GM21515 (cell line): Measurements from ENCODE around the gene VAC14.

Experiments used
- ATAC-seq: cut with Tn5 transposase; IDR thresholded peaks from one replicate; pipeline ENCODE4 v1.9.1; 2021; ENCODE audit not compliant: unreplicated experiment

VAC14 gene

GRCh38 chr16:70786020-70786755 is 14.8 kb downstream of the VAC14 start:
- no peak for ATAC-seq

- ATAC-seq: no peak
Observed at GRCh38 chr16:70784692-70785555, 16.0 kb downstream of the VAC14 start.

- ATAC-seq: no peak
Observed at GRCh38 chr16:70782237-70782636, 18.7 kb downstream of the VAC14 start.

- ATAC-seq: no peak
Observed at GRCh38 chr16:70781800-70782199, 19.2 kb downstream of the VAC14 start.

GRCh38 chr16:70780546-70780945 is 20.4 kb downstream of the VAC14 start:
- ATAC-seq: no peak

GRCh38 chr16:70779361-70779760 is 21.6 kb downstream of the VAC14 start:
- no peak for ATAC-seq

- ATAC-seq: no peak
Observed at GRCh38 chr16:70778901-70779309, 22.1 kb downstream of the VAC14 start.

GRCh38 chr16:70777973-70778406 is 23.0 kb downstream of the VAC14 start:
- no peak for ATAC-seq

GRCh38 chr16:70777496-70777895 is 23.5 kb downstream of the VAC14 start:
- no peak for ATAC-seq

- ATAC-seq: no peak
Observed at GRCh38 chr16:70775399-70775798, 25.6 kb downstream of the VAC14 start.

- ATAC-seq: no peak
Observed at GRCh38 chr16:70774261-70774660, 26.7 kb downstream of the VAC14 start.

GRCh38 chr16:70772493-70772892 is 28.5 kb downstream of the VAC14 start:
- ATAC-seq: no peak

- ATAC-seq: no peak
Observed at GRCh38 chr16:70770626-70771552, 30.1 kb downstream of the VAC14 start.

- ATAC-seq: no peak
Observed at GRCh38 chr16:70770291-70770625, 30.7 kb downstream of the VAC14 start.

- no peak for ATAC-seq
Observed at GRCh38 chr16:70769761-70770160, 31.2 kb downstream of the VAC14 start.

- ATAC-seq: no peak
Observed at GRCh38 chr16:70769131-70769530, 31.8 kb downstream of the VAC14 start.

- ATAC-seq: no peak
Observed at GRCh38 chr16:70768203-70768580, 32.8 kb downstream of the VAC14 start.

- ATAC-seq: no peak
Observed at GRCh38 chr16:70767377-70768202, 33.4 kb downstream of the VAC14 start.

- ATAC-seq: no peak
Observed at GRCh38 chr16:70766658-70767057, 34.3 kb downstream of the VAC14 start.

GRCh38 chr16:70766176-70766575 is 34.8 kb downstream of the VAC14 start:
- no peak for ATAC-seq
